ENCODE measurements around the gene UQCRC2. TPM values are rescaled to one million over a fixed set of nuclear protein-coding genes. Genes with fewer than 3 reads are reported as not detected.
"Not testable (repeated sequence)": the region's sequence is repeated elsewhere in the genome, so short reads cannot be mapped to it uniquely, and the experiment has no call there.

UQCRC2 gene
- total and polyA plus RNA-seq, 2 donors (not counting 1 experiment from before 2014, with no cell fraction given) = 84.3 to 150 TPM

GRCh38 chr16:22002047-22002446 is 48.9 kb downstream of the UQCRC2 start:
- H3K9ac ChIP-seq (ENCODE audit: low read length); H3K9me3 ChIP-seq (ENCODE audit: control extremely low read depth in 1 of 3, control insufficient read depth in 2 of 3, insufficient read depth in 1 of 3, low read length in 2 of 3); H3K27ac ChIP-seq (ENCODE audit: low read length in 2 of 2); H2AFZ ChIP-seq (ENCODE audit: insufficient read depth, low read depth, low read length, poor library complexity, severe bottlenecking); ATAC-seq (ENCODE audit: low read depth); H3K4me3 Mint-ChIP-seq; H3K4me3 ChIP-seq (ENCODE audit: control extremely low read depth in 1 of 5, extremely low read depth in 1 of 5, insufficient read depth in 1 of 5, low read depth in 2 of 5, low read length in 4 of 5); intact Hi-C loops (cut with micrococcal nuclease); H3K9me3 Mint-ChIP-seq (ENCODE audit: insufficient read depth); H3K27me3 Mint-ChIP-seq; H3K36me3 ChIP-seq (replicated peaks in 1 of 2; ENCODE audit: control extremely low read depth in 1 of 2, control insufficient read depth in 1 of 2, extremely low read depth in 1 of 2, insufficient read depth in 2 of 2, low read length in 1 of 2); DNase-seq; H3K4me2 ChIP-seq (replicated peaks; ENCODE audit: low read depth, low read length, poor library complexity, severe bottlenecking); H4K20me1 ChIP-seq (ENCODE audit: control insufficient read depth, insufficient read depth, low read length, poor library complexity, severe bottlenecking); H3K27ac Mint-ChIP-seq; H3K27me3 ChIP-seq (replicated peaks in 1 of 4; ENCODE audit: control extremely low read depth in 1 of 4, control insufficient read depth in 3 of 4, insufficient read depth in 4 of 4, low read length in 3 of 4): not testable (repeated sequence)
- CTCF ChIA-PET = interaction anchor here (0.6 to 15.3 kb wide), 24 partner anchors 11 to 319 kb away, joined by 3 to 290 read pairs (median 4); partner anchors contain the start of genes POLR3E and UQCRC2
- WGBS (ENCODE audit: insufficient coverage) = no CpG with 5 or more reads among the region's 1 CpG
- POLR2A ChIA-PET = interaction anchor here (0.6 to 2.5 kb wide), 3 partner anchors 10 to 318 kb away, joined by 4 to 8 read pairs (median 6); no protein-coding TSS in a partner anchor
- peaks cover 9 to 13% of the 10 kb centered on the region in 2 donors for H3K4me1 ChIP-seq (ENCODE audit: control insufficient read depth in 2 of 2, insufficient read depth in 2 of 2, low read length in 2 of 2)
- peaks cover 32% of the 10 kb centered on the region for H3K79me2 ChIP-seq (ENCODE audit: control insufficient read depth, insufficient read depth, low read length)
- H3K4me1 Mint-ChIP-seq = peaks cover 10% of the 10 kb centered on the region

- Mint-ChIP-seq H3K4me1 (peaks cover 15% of the 10 kb centered on the region), H3K27me3 (no peaks in the 10 kb centered on the region), H3K9me3 (ENCODE audit: insufficient read depth) (no peaks in the 10 kb centered on the region), H3K4me3 (no peak overlapping the region), H3K27ac (no peak overlapping the region)
- Histone ChIP-seq H3K36me3 (replicated peaks in 1 of 2; ENCODE audit: control extremely low read depth in 1 of 2, control insufficient read depth in 1 of 2, extremely low read depth in 1 of 2, insufficient read depth in 2 of 2, low read length in 1 of 2) (no peaks in the 10 kb centered on the region), H3K9me3 (ENCODE audit: control extremely low read depth in 1 of 3, control insufficient read depth in 2 of 3, insufficient read depth in 1 of 3, low read length in 2 of 3) (no peaks in the 10 kb centered on the region), H3K4me2 (replicated peaks; ENCODE audit: low read depth, low read length, poor library complexity, severe bottlenecking) (no peak overlapping the region), H2AFZ (ENCODE audit: insufficient read depth, low read depth, low read length, poor library complexity, severe bottlenecking) (no peak overlapping the region), H3K4me1 (ENCODE audit: control insufficient read depth in 2 of 2, insufficient read depth in 2 of 2, low read length in 2 of 2) (peaks cover 12 to 18% of the 10 kb centered on the region in 2 donors), H4K20me1 (ENCODE audit: control insufficient read depth, insufficient read depth, low read length, poor library complexity, severe bottlenecking) (no peaks in the 10 kb centered on the region), H3K27me3 (replicated peaks in 1 of 4; ENCODE audit: control extremely low read depth in 1 of 4, control insufficient read depth in 3 of 4, insufficient read depth in 4 of 4, low read length in 3 of 4) (no peaks in the 10 kb centered on the region), H3K27ac (ENCODE audit: low read length in 2 of 2) (no peak overlapping the region), H3K9ac (ENCODE audit: low read length) (no peak overlapping the region), H3K79me2 (ENCODE audit: control insufficient read depth, insufficient read depth, low read length) (peaks cover 40% of the 10 kb centered on the region), H3K4me3 (ENCODE audit: control extremely low read depth in 1 of 5, extremely low read depth in 1 of 5, insufficient read depth in 1 of 5, low read depth in 2 of 5, low read length in 4 of 5) (no peak overlapping the region)
- ATAC-seq (ENCODE audit: low read depth) (no peak), DNase-seq (no peak)
- POLR2A ChIA-PET = interaction anchor here (2.5 kb wide), 1 partner anchor 186 kb away, joined by 8 read pairs; no protein-coding TSS in a partner anchor
- intact Hi-C loops (cut with micrococcal nuclease) = no loop called here
- TF ChIP-seq EZH2 (IDR thresholded peaks at IDR 0.05; ENCODE audit: borderline replicate concordance, insufficient read depth, low read depth, low read length, poor library complexity, severe bottlenecking) = no peak
- TF ChIP-seq CTCF (IDR thresholded peaks at IDR 0.05) = no peak
- CTCF ChIA-PET = interaction anchor here (0.6 to 15.3 kb wide), 7 partner anchors 13 to 298 kb away, joined by 3 to 290 read pairs (median 10); no protein-coding TSS in a partner anchor
- WGBS (ENCODE audit: insufficient coverage) = 88% methylated on average over 1 of the region's 4 CpGs
Measured at GRCh38 chr16:22003195-22003594, 50.0 kb downstream of the UQCRC2 start.
